ENCODE measurements around the gene C8G. TPM values are rescaled to one million over a fixed set of nuclear protein-coding genes. Genes with fewer than 3 reads are reported as not detected.

C8G gene
- total and polyA plus RNA-seq, 8 donors = 2.3 to 5.5 TPM; not detected in 6

GRCh38 chr9:136969774-136970173 is 24.7 kb downstream of the C8G start:
- 72 to 97% (median 85%) methylated on average over 3 to 5 of the region's 5 CpGs for WGBS, 5 donors
- Histone ChIP-seq H3K27me3 (peaks cover 0 to 26% (median 0%) of the 10 kb centered on the region in 3 donors), H3K4me1 (peaks cover 0 to 11% (median 5%) of the 10 kb centered on the region in 4 donors), H3K4me3 (no peak overlapping the region), H3K36me3 (no peaks in the 10 kb centered on the region), H3K27ac (no peak overlapping the region), H3K9me3 (no peaks in the 10 kb centered on the region)
- TF ChIP-seq EP300 (IDR thresholded peaks at IDR 0.05) (no peak), POLR2AphosphoS5 (IDR thresholded peaks at IDR 0.05) (no peak), POLR2A (IDR thresholded peaks at IDR 0.05) (no peak)
- TF ChIP-seq, protein P1, sequence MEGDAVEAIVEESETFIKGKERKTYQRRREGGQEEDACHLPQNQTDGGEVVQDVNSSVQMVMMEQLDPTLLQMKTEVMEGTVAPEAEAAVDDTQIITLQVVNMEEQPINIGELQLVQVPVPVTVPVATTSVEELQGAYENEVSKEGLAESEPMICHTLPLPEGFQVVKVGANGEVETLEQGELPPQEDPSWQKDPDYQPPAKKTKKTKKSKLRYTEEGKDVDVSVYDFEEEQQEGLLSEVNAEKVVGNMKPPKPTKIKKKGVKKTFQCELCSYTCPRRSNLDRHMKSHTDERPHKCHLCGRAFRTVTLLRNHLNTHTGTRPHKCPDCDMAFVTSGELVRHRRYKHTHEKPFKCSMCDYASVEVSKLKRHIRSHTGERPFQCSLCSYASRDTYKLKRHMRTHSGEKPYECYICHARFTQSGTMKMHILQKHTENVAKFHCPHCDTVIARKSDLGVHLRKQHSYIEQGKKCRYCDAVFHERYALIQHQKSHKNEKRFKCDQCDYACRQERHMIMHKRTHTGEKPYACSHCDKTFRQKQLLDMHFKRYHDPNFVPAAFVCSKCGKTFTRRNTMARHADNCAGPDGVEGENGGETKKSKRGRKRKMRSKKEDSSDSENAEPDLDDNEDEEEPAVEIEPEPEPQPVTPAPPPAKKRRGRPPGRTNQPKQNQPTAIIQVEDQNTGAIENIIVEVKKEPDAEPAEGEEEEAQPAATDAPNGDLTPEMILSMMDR (IDR thresholded peaks at IDR 0.05) = no peak
- no peak for DNase-seq
- intact Hi-C loops (cut with DNase I; ENCODE audit: low total_unique reads) = no loop called here

DNA sequence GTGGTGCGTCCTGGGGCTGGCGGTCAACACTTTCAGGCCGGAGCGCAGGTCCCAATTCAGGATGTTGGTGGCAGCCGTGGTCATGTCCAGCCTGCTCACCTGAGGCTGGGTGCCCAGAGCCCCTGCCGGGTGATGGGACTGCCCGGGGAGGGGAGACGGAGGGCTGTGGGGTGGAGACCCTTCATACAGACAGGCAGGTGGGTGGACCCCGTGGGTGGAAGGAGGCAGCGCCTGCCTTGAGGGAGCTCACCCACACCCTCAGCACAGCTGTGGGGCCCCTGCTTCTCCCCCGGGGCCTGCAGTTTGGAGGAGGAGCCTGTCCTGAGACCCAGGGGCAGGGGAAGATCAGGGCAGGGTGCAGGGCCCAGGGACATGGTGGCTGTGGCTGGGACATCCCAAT is 25.3 kb downstream of the C8G start:
- WGBS, 5 donors = 79 to 92% (median 88%) methylated on average over 6 to 11 of the region's 11 CpGs
- Histone ChIP-seq H3K36me3 (no peaks in the 10 kb centered on the region), H3K27ac (no peak overlapping the region), H3K27me3 (peaks cover 0 to 26% (median 0%) of the 10 kb centered on the region in 3 donors), H3K4me1 (peaks cover 3 to 17% (median 8%) of the 10 kb centered on the region in 4 donors), H3K4me3 (no peak overlapping the region), H3K9me3 (no peaks in the 10 kb centered on the region)
- no peak for TF ChIP-seq POLR2A (IDR thresholded peaks at IDR 0.05)
- DNase-seq = no peak
- intact Hi-C loops (cut with DNase I; ENCODE audit: low total_unique reads) = no loop called here

DNA sequence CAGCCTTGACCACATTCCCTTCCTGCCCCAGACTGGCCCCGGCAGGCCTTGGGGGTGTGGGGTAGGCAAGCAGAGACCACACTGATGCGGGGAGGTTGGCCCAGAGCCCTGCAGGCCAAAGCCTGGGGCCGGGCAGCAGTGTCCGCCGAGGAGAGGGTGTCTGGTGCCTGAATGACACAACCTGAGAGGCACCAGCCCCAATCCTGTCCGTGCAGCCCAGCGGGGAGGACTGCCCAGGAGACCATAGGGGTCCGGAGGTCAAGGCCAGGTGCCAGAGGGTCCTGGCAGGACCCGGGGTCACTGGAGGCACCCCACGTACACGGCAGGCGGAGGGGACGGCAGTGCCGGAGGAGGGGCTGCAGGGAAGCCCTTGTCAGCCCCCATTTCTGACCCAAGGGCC is 26.7 kb downstream of the C8G start:
- intact Hi-C loops (cut with DNase I; ENCODE audit: low total_unique reads) = no loop called here
- no peak for TF ChIP-seq EP300 (IDR thresholded peaks at IDR 0.05)
- TF ChIP-seq POLR2AphosphoS5 (IDR thresholded peaks at IDR 0.05) = no peak
- no peak for TF ChIP-seq POLR2A (IDR thresholded peaks at IDR 0.05)
- TF ChIP-seq, protein P1 (IDR thresholded peaks at IDR 0.05) = no peak

DNA sequence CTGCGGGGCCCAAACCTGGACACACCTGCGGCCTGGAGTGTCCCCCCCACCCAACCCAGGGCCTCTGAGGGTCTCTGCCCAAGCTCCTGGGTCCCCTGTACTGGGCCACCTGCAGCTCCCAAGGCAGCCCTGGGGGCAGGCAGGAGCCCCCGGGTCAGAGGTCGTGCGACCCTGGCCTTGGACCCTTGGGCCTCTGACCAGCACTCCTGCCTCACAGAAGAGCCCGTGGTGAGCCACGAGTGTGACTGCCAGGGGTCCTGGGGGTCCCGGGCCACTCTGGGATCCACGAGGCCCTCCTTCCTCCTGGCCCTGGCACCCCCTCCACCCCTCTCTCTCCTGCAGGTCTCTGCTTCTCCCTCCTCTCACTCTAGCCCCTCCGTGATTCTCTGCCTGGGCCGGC is 27.3 kb downstream of the C8G start:
- no peaks in the 10 kb centered on the region for H3K36me3 ChIP-seq
- TF ChIP-seq, protein P1 (IDR thresholded peaks at IDR 0.05) = no peak
- TF ChIP-seq EP300 (IDR thresholded peaks at IDR 0.05) = no peak
- no peak for TF ChIP-seq POLR2AphosphoS5 (IDR thresholded peaks at IDR 0.05)
- no peak for TF ChIP-seq POLR2A (IDR thresholded peaks at IDR 0.05)
- no peak for DNase-seq
- H3K4me3 ChIP-seq = no peak overlapping the region
- H3K4me1 ChIP-seq = peaks cover 7 to 26% (median 15%) of the 10 kb centered on the region in 4 donors
- intact Hi-C loops (cut with DNase I; ENCODE audit: low total_unique reads) = no loop called here
- H3K27me3 ChIP-seq = peaks cover 0 to 24% (median 0%) of the 10 kb centered on the region in 3 donors
- WGBS, 5 donors = 58 to 84% (median 81%) methylated on average over 4 to 11 of the region's 11 CpGs
- H3K27ac ChIP-seq = no peak overlapping the region
- H3K9me3 ChIP-seq = no peaks in the 10 kb centered on the region

More for the DNA sequence above, 26.7 kb downstream of the C8G start:
- no peaks in the 10 kb centered on the region for H3K9me3 ChIP-seq
- no peak for DNase-seq
- H3K27me3 ChIP-seq = peaks cover 0 to 23% (median 0%) of the 10 kb centered on the region in 3 donors
- H3K4me3 ChIP-seq = no peak overlapping the region
- no peak overlapping the region for H3K27ac ChIP-seq
- 76 to 81% (median 79%) methylated on average over 11 to 14 of the region's 14 CpGs for WGBS, 5 donors
- no peaks in the 10 kb centered on the region for H3K36me3 ChIP-seq
- H3K4me1 ChIP-seq = peaks cover 6 to 20% (median 13%) of the 10 kb centered on the region in 4 donors

GRCh38 chr9:136972743-136973142 is 27.7 kb downstream of the C8G start:
- DNase-seq = no peak
- WGBS, 5 donors = 54 to 71% (median 60%) methylated on average over 10 to 13 of the region's 13 CpGs

More at GRCh38 chr9:136972743-136973142, 27.7 kb downstream of the C8G start:
- H3K4me3 ChIP-seq = no peak overlapping the region
- intact Hi-C loops (cut with DNase I; ENCODE audit: low total_unique reads) = no loop called here
- H3K4me1 ChIP-seq = peaks cover 11 to 30% (median 18%) of the 10 kb centered on the region in 4 donors
- H3K27ac ChIP-seq = no peak overlapping the region
- H3K36me3 ChIP-seq = no peaks in the 10 kb centered on the region
- H3K27me3 ChIP-seq = peaks cover 0 to 27% (median 2%) of the 10 kb centered on the region in 3 donors
- TF ChIP-seq, protein P1 (IDR thresholded peaks at IDR 0.05) = no peak
- TF ChIP-seq EP300 (IDR thresholded peaks at IDR 0.05) (no peak), POLR2AphosphoS5 (IDR thresholded peaks at IDR 0.05) (no peak), POLR2A (IDR thresholded peaks at IDR 0.05) (no peak)
- H3K9me3 ChIP-seq = no peaks in the 10 kb centered on the region
